Erythroblast (primary cell): ENCODE results near the gene OSBPL9.

Source experiments
- GATA1 ChIP-seq: IDR thresholded peaks from 2 replicates; pipeline ENCODE4 v1.6.1; 2011; ENCODE audit warnings: low read depth, mild to moderate bottlenecking, control low read depth, low read length, moderate library complexity
- POLR2A ChIP-seq: IDR thresholded peaks from 2 replicates; pipeline ENCODE4 v1.6.1; 2011; ENCODE audit warnings: mild to moderate bottlenecking, low read length

DNA sequence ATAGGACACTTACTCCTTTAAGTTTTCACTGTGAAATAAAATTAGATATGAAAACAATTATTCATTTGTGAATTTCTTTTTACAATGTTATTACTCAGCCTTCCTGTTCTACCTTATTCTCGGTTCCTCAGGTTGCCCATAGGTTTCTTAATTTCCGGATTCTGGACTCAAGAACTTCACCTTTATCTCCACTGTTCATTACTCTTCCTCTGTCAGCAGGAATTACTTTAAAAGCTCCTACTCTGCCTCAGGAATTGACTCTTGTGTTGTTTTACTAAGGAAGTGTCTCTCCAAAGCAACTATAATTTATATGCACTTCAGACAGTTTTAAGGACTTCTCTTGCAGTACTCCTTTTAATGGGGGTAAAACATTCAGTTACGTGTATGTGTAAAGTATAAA, 123.8 kb downstream of the OSBPL9 start:
- TF ChIP-seq POLR2A (no peak), GATA1 (no peak)
